Lung (tissue), 12 donors: ENCODE data around the gene RTKN2. TPM values are rescaled to one million over a fixed set of nuclear protein-coding genes. Genes with fewer than 3 reads are reported as not detected.

Experiments used
- ATAC-seq: fragments of 200-7000 bp; cut with Tn5 transposase; one replicate; pipeline ENCODE4 v1.9.1; 2020; ENCODE audit warnings: moderate number of reproducible peaks; ENCODE audit not compliant: insufficient read depth, low FRiP score
- DNase-seq, 3 donors: peaks; one replicate each; pipeline ENCODE4 v3.0.0-alpha.2; 2013 to 2017
- H3K27ac ChIP-seq, 2 donors: one replicate each; pipeline ENCODE4 v1.5.1; 2013; ENCODE audit warnings: mild to moderate bottlenecking in 2 of 2, moderate library complexity in 2 of 2, control low read depth in 1 of 2, inconsistent platforms in 1 of 2, low read depth in 1 of 2, low read length in 1 of 2
- H3K27me3 ChIP-seq, 3 donors: one replicate each; pipeline ENCODE4 v1.5.1; 2013; ENCODE audit warnings: low read length in 2 of 3; ENCODE audit not compliant: control insufficient read depth in 3 of 3, insufficient read depth in 3 of 3
- H3K36me3 ChIP-seq, 4 donors: one replicate each; pipeline ENCODE4 v1.5.1; 2013; ENCODE audit warnings: low read length in 4 of 4, mild to moderate bottlenecking in 1 of 4, moderate library complexity in 1 of 4; ENCODE audit not compliant: control insufficient read depth in 4 of 4, insufficient read depth in 4 of 4
- H3K4me1 ChIP-seq, 5 donors: one replicate each; pipeline ENCODE4 v1.5.1; 2013; ENCODE audit warnings: low read length in 5 of 5, mild to moderate bottlenecking in 2 of 5, moderate library complexity in 1 of 5; ENCODE audit not compliant: control insufficient read depth in 5 of 5, insufficient read depth in 5 of 5
- H3K4me3 ChIP-seq: one replicate; pipeline ENCODE4 v1.5.1; 2013; ENCODE audit warnings: mild to moderate bottlenecking, control low read depth, moderate library complexity
- H3K9ac ChIP-seq, 2 donors: one replicate each; pipeline ENCODE4 v1.5.1; 2013; ENCODE audit warnings: low read length in 2 of 2, control low read depth in 1 of 2; ENCODE audit not compliant: insufficient read depth in 1 of 2
- H3K9me3 ChIP-seq, 4 donors: one replicate each; pipeline ENCODE4 v1.5.1; 2013; ENCODE audit warnings: low read length in 3 of 4, mild to moderate bottlenecking in 1 of 4, moderate library complexity in 1 of 4; ENCODE audit not compliant: control insufficient read depth in 4 of 4, insufficient read depth in 3 of 4
- CTCF ChIP-seq: IDR thresholded peaks from 2 replicates; pipeline ENCODE4 v1.5.1; 2012; ENCODE audit warnings: mild to moderate bottlenecking; ENCODE audit errors: control extremely low read depth, extremely low read depth
- WGBS, 2 donors: extraction: QIAGEN DNeasy Blood & Tissue Kit; methylation state at CpG; one replicate each; pipeline ENCODE4 v1.1.7; 2013; 5-methylcytosine and 5-hydroxymethylcytosine counted together
- polyA plus RNA-seq, 2 donors: library from polyadenylated mRNA; stranded (reverse); fragments of 200-250 nt; gene quantifications; one replicate each; pipeline ENCODE4 v1.2.1, GENCODE V29; 2013
- total RNA-seq, 2 donors: library from RNA; depleted of rRNA in 1 of 2; stranded (reverse); fragments of >200 nt in 1 of 2; gene quantifications; one replicate each; pipeline ENCODE4 v1.2.1, GENCODE V29; 2014 to 2021
- donor health status: control.
- donor health status: control.
- donor health status: Bipolar disorder and iron deficiency.
- donor health status: healthy.
- donor health status: DM: yes; HTN: yes; CAD: no.

Gene RTKN2
- total and polyA plus RNA-seq, 4 donors, result 3.7 to 34.7 (median 16.8) TPM

GRCh38 chr10:62259456-62259855 is 9.2 kb downstream of the RTKN2 start:
- ATAC-seq, result no peak
- Histone ChIP-seq H3K9ac (no peak overlapping the region), H3K4me3 (no peak overlapping the region), H3K4me1 (peaks cover 0 to 8% (median 0%) of the 10 kb centered on the region in 5 donors), H3K9me3 (no peaks in the 10 kb centered on the region), H3K27me3 (no peaks in the 10 kb centered on the region), H3K27ac (no peak overlapping the region), H3K36me3 (peaks cover 0 to 6% (median 0%) of the 10 kb centered on the region in 4 donors)
- DNase-seq, result no peak
- TF ChIP-seq CTCF, result no peak
- 53 to 74% methylated on average over 4 of the region's 4 CpGs for WGBS, 2 donors

- H3K4me1 ChIP-seq, result peaks cover 0 to 3% (median 0%) of the 10 kb centered on the region in 5 donors
- peaks cover 0 to 6% (median 0%) of the 10 kb centered on the region in 4 donors for H3K36me3 ChIP-seq
- TF ChIP-seq CTCF, result no peak
- no peaks in the 10 kb centered on the region for H3K27me3 ChIP-seq
- no peak overlapping the region for H3K9ac ChIP-seq
- H3K9me3 ChIP-seq, result no peaks in the 10 kb centered on the region
- 85 to 90% methylated on average over 3 of the region's 3 CpGs for WGBS, 2 donors
- DNase-seq, result no peak
- no peak overlapping the region for H3K27ac ChIP-seq
- ATAC-seq, result no peak
- H3K4me3 ChIP-seq, result no peak overlapping the region
Observed at GRCh38 chr10:62258926-62259325, 9.7 kb downstream of the RTKN2 start.

- no peaks in the 10 kb centered on the region for H3K27me3 ChIP-seq
- H3K9me3 ChIP-seq, result no peaks in the 10 kb centered on the region
- no peak overlapping the region for H3K9ac ChIP-seq
- WGBS, 2 donors, result 83 to 90% methylated on average over 1 of the region's 1 CpG
- H3K36me3 ChIP-seq, result no peaks in the 10 kb centered on the region
- no peak overlapping the region for H3K27ac ChIP-seq
- no peak for TF ChIP-seq CTCF
- no peak for DNase-seq
- ATAC-seq, result no peak
- no peak overlapping the region for H3K4me3 ChIP-seq
- H3K4me1 ChIP-seq, result no peaks in the 10 kb centered on the region
Observed at GRCh38 chr10:62253704-62254103, 14.9 kb downstream of the RTKN2 start.

- Histone ChIP-seq H3K9ac (no peak overlapping the region), H3K27me3 (no peaks in the 10 kb centered on the region), H3K27ac (no peak overlapping the region), H3K9me3 (no peaks in the 10 kb centered on the region), H3K4me3 (no peak overlapping the region), H3K4me1 (no peaks in the 10 kb centered on the region), H3K36me3 (no peaks in the 10 kb centered on the region)
- WGBS, 2 donors, result 88 to 92% methylated on average over 1 of the region's 1 CpG
- TF ChIP-seq CTCF, result no peak
- ATAC-seq, result no peak
- DNase-seq, result no peak
Observed at GRCh38 chr10:62252051-62252450, 16.6 kb downstream of the RTKN2 start.
